HG03432 (cell line): ENCODE data around the gene VPS37C.

ENCODE experiments used
- ATAC-seq: cut with Tn5 transposase; IDR thresholded peaks from one replicate; pipeline ENCODE4 v1.9.1; 2021; ENCODE audit warnings: mild to moderate bottlenecking, moderate library complexity; ENCODE audit not compliant: unreplicated experiment

The VPS37C gene

DNA sequence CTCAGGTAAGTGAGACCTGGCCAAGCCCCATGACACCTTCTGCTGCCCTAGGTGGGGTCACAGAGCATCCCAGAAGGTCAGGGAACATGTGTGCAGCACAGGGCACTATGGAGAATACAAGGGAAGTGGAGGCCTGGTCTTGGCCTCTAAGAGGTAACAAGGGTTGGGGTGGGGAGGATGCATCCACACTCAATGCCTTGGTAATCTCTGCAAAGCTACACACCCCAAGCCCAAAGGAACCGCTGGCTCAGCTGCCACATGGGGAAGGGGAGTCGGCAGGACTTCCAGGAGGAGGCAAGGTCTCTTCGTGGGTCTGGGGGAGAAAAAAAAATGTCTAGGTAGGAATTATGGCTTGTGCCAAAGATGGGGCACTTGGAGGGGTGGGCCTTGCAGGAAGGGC lies 41.7 kb downstream of the VPS37C start:
- ATAC-seq: no peak

DNA sequence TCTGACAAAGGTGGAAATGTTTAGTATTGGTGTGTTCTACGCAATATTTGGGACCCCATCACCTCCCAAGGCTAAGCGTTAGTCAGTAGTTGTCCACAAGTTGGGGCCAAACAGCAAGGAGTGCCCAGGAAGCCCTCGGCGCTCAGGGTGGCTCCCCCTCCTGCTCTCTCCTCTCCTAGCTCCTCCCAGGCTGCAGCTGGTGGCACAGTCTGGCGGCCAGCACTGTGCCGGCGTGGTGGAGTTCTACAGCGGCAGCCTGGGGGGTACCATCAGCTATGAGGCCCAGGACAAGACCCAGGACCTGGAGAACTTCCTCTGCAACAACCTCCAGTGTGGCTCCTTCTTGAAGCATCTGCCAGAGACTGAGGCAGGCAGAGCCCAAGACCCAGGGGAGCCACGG lies 42.2 kb downstream of the VPS37C start:
- ATAC-seq: no peak

DNA sequence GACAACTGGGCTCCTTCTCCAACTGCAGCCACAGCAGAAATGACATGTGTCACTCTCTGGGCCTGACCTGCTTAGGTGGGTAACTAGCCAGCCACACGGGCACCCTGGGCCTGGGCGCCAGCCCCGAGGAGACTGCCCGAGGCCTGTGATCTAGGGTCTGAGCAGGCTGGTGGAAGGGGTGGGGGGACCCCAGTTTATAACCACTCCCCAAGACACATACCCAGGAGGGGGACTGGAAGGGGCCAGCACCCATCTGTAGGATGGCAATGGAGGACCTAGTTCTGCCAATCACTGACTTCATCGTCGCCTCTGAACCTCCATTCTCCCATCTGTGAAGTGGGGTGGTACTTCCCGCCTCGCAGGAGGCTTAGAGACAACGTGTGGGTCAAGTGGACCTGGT lies 42.8 kb downstream of the VPS37C start:
- ATAC-seq: no peak

DNA sequence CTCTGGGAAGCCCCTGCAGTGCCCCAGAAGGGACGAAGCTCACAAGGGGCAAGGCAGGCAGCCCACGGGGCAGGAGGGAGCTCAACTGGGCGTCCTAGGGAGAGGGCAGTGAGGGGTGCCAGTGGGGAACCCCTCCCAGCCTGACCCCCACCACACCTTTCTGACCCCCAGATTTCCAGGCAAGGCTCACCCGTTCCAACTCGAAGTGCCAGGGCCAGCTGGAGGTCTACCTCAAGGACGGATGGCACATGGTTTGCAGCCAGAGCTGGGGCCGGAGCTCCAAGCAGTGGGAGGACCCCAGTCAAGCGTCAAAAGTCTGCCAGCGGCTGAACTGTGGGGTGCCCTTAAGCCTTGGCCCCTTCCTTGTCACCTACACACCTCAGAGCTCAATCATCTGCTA lies 43.2 kb downstream of the VPS37C start:
- no peak for ATAC-seq

DNA sequence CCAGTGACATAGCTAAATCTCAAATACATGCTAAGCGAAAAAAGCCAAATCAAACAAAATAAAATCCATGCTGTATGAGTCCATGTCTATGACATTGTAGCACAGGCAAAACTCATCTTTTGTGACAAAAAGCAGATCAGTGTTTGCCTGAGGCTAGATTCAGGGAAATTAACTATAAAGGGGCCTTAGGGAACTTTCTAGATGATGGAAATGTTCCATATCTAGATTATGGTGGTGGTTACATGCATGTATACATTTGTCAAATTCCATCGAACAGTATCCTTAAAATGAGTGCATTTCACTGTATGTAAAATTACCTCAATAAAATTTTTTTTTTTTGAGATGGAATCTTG lies 44.1 kb downstream of the VPS37C start:
- ATAC-seq: no peak

DNA sequence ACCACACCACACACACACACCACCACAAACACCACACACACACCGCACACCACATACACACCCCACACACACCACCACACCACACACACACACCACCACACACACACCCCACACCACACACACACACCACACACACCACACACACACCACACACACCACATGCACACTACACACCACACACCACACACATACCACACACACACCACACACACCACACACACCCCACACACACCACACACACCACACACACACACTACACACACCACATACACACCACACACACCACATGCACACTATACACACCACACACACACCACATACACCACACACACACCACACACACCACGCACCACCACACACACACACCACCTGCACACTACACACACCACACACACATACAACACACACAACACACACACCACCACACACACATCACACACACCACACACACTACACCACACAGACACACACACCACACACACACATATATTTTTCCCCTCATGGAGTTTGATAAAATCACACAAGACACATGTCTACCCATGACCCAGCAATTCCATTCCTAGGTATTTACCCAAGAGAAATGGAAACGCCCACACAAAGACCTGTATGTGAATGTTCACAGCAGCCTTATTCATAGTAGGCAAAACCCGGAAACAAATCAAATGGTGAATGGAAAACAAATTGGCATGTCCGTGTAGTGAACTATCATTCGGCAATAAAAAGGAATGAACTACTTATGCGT lies 44.6 kb downstream of the VPS37C start:
- no peak for ATAC-seq

DNA sequence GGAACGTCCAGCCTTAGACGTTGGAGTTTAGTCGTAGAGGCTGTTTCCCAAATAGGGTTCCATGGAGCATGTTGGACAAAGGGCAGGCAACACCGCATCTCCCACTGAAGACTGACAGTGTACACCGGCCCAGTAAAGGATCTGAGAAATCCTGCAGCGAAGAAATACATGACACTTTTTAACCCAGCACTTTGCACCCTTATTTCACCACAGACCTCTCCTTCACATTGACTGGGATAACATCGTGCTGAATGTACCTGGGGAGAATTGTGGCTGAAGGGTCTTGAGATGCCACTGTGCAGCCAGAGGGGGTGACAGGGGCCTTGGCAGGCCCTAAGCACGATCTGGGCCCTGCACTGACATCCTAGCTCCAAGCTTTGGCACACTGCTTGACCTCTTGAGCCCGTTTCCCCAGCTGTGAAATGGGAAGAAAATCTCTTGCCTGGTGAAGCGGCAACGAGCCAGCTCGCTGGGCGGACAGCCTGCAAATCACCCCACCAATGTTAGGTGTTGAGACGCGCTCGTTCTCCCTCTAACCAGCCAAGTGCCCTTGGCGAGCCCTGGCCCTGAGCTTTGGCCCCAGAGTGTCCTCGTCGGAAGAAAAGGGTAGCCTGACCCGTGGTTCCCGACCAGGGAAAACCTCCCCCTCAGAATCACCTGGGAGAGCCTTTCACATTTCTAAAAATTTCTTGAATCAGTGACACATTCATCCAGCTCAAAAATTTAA lies 45.6 kb downstream of the VPS37C start:
- ATAC-seq: no peak

DNA sequence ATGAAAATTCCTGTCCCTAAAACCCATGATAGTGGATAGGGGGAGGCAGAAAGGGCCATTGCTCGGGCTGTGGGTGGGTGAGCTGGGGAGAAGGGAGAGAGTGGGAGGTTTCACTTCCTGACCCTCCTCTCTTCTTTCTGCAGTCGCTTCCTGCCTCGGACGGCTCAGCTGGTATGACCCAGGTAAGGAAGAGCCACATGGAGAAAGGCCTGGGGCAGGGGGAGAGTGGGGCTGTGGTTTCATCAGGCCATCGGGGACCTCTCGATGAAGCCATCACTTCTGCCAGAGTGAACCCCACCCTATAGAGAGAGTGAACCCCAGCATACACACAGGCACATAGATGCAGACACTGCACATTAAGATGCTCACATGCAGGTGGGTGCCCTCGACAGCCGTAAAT lies 46.3 kb downstream of the VPS37C start:
- ATAC-seq: no peak

DNA sequence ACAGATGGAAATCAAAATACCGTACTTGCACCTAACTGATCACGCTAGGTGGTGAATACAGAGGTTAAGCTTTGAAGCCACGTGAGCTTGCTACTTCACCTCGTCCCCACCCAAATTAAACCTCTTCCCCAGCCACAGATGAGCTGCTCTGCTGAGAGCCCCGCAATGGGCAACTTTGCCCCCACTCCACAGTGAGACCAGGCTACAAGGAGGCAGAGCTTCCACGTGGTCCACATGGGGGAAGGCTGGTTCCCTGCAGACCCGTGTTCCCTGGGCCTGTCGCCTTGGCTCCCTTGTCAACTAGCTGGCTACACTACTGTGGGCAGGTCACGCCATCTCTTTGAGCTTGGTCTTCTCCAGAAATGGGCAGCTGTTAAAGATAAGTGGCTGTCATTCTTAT lies 48.0 kb downstream of the VPS37C start:
- ATAC-seq: no peak

DNA sequence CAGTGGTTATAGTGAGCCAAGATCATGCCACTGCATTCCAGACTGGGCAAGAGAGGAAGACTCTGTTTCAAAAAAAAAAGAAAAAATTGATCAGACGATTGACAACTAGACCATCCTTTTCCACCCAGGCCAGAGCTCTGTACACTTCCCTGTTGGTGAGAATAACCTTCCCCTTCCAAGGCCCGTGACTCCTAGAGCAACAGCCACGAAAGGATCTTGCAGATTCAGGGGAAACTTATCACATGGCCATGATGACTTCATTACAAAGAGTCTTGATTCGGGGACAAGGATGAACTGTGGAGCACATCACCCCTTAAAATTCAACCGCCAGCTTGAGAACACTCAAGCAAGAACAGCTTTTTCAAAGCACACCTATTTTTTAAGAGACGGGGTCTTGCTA lies 48.7 kb downstream of the VPS37C start:
- ATAC-seq: no peak

DNA sequence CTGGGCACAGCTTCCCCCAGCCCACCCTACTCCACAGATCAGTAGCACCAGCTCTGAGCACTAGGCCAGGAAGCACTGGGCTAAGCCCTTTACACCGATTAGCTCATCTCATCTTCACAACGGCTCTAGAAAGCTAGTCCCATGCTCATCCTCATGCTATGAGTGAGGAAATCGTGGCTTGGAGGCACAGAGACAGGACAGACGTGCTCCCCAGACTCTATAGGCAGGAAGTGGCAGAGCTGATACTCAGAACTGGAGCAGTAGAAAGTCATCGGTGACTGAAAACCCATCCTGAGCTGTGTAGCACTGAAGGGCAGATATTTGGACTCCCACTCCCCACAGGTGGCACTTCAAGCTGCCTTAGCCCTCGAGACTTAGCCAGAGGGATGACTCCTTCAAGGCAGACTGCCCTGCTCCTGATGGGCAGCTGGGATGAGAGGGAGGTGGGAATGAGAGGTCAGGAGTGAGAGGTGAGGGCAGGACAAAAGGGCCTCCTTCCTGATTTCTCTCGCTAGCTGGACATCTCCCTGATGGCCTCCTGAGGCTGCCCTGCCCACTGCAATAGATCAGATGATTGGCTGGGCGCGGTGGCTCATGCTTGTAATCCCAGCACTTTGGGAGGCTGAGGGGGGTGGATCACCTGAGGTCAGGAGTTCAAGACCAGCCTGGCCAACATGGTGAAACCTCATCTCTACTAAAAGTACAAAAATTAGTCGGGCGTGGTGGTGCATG lies 49.3 kb downstream of the VPS37C start:
- no peak for ATAC-seq

DNA sequence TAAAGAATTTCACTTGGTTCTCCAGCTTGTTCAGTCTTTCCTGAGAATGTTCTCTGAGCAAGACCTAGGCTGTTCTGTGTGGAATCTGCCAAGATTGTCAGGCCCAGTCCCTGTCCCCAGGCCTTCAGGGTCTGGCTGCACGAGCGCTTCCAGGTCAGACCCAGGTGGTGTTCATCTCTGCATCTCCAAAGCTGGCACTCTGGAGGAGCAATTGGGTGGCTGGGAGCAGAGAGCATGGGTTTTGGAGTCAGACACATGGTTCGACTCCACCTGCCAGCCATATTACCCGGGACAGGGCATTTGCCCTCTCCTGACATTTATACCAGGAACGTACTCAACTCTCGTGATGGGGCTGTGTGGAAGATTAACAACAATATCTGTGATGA lies 50.2 kb downstream of the VPS37C start:
- no peak for ATAC-seq

DNA sequence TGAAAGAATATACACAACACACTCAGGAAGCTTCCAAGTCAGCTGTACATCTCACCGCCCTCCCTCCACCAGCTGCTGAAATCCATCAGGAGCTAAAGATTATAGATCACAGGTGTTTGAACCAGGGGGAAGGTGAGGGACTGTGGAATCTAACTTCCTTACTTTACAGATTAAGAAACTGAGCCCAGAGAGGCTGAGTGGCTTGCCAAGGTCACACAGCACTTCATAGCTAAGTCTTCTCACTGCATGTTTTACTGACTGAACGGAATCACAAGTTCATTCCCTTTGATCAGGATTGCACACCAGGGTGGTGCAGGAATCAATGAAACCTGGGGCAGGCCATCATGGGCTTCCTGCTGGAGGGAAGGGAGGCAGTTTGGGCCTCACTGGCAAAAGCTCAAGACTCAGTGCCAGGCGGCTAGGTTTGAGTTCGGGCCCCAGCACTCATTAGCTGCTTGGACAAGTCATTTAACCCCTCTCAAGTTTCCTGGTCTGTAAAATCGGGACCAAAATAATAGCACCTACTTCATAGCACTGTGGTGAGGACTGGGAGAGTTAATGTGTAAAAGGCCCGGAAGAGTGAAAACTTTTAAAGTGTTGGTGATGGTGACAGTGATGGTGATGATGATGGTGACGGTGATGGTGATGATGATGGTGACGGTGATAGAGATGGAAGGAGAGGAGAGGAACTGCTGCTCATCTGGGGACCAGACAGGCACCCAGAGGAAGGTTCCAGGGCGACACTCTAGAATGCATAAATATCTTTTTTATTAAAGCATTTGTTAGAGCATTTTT lies 50.8 kb downstream of the VPS37C start:
- ATAC-seq: no peak

DNA sequence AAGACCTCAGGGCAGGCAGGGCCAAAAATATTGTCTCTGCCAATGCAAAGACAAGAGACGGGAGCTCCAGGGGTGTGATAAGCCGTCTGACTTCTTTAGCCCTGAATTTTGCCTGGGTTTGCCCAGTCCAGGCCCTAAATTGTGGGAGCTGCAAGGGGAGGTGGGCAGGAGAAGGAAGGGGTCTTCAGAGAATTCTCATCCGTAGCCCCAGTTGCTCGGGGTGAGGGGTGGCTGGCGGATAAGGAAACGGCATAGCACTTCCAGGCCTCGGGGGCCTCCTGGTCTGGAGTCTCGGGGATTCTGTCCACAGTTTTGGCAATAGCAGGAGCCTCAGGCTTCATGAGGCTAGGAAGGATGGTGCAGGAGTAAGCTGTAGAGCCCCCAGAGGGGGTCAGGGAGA lies 51.6 kb downstream of the VPS37C start:
- no peak for ATAC-seq

DNA sequence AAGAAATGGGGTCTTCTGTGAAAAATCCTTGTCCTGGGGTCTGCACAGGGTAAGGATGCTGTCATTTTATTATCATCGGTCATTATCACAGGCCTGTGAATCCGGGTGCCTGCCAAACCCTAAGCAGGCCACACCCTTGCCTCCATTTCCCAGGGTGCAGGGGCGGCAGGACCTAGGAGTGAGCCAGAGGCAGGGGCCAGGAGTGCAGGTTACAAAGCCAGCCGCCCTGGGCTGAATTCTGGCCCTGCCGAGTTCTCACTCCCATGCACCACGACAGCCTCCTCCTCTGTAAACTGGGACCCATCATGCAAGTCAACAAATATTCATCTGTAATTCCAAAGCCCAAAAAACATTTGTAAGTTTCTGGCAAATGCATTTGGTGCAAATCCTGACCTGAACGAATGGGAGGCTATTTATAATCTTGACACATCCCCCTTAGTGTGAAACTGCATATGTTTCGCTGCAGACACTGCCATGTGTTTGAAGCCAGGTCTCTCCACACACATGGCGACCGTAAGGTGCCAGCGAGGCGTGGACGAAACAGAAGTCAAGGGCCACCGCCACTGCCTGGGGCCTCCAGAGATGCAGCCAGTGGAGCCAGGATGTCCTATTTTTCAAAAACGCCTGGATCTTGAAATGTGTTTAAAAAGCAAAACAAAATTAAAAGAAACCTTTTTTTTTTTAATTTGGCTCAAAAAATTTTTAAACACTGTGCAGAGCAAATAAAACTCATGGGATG lies 52.2 kb downstream of the VPS37C start:
- no peak for ATAC-seq

DNA sequence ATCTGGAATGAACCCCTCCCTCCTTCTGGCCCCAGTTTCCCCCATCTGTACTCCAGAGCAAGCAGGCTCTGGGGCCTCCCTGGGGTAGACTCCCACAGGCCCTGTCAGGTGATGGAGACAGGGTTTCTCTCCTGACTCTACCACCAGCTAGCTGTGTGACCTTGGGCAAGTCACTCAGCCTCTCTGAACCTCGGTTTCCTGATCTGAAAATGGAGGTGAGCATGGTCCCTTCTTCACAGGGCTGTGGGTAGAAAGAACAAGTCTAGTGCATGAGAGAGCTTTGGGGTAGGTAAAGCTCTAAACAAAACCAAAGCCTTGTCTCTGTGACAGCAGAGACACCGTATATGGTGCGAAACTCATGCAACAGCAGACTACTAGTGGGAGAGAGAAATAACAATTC lies 53.3 kb downstream of the VPS37C start:
- ATAC-seq: no peak

DNA sequence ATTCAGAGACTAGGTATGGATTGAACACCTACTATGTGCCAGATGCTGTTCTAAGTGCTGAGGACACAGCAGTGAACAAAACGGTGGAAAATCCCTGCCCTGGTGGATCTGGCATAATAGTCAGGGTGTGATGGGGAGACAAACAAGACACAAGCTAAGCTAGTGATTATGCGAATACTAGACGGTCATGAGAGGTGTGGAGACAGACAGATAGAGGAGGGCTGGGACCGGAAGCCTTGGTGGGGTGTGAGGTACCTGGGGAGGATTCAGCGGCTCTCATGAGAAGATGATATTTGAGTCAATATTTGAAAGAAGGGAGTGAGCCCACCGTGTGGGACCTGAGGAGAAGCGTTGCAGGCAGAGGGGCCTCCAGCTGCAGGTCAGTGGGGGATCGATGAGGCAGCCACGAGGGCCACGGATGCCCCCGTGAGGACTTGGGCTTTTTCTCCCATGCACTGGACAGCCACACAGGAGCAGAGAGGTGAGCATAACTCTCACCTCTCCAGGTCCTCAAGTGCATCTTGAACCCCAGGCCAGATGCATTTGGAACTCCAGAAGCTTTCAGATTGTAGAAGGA lies 54.2 kb downstream of the VPS37C start:
- ATAC-seq: no peak

DNA sequence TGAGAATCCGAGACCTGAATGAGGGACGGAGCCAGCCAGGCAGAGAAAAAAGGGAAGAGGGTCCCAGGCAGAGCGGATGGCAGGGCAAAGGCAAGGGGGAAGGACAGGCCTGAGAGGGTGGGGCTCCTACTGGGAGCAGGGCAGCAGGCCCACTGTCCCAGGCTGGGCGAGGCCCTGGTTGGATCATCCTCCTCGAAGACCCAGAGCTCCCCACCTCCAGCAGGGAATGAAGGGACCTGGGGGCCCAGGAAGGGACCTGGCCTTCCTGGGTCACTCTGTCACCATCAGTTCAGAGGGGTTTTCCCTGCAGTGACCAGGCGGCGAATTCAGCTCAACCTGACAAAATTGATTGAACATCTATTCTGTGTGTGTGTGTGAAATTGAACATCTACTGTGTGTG lies 54.9 kb downstream of the VPS37C start:
- no peak for ATAC-seq

DNA sequence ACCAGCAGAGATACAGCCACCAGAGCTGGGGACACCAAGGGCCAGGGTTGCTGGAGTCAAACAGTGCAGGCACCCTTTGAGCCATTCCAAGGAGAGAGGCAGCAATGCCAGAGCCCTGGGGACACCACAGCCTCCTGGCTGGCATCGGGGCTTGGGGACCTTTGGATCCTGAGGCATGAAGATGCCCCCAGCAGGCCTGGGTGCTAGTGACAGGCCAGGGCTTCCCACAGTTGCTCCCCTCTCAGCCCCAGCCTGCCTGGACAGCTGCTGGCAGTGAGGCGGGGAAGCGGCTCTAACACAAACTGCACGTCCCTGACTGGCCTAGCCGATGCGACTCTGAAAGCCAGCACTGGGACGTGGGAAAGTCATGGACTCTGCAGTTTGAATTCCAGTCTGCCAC lies 56.3 kb downstream of the VPS37C start:
- no peak for ATAC-seq

DNA sequence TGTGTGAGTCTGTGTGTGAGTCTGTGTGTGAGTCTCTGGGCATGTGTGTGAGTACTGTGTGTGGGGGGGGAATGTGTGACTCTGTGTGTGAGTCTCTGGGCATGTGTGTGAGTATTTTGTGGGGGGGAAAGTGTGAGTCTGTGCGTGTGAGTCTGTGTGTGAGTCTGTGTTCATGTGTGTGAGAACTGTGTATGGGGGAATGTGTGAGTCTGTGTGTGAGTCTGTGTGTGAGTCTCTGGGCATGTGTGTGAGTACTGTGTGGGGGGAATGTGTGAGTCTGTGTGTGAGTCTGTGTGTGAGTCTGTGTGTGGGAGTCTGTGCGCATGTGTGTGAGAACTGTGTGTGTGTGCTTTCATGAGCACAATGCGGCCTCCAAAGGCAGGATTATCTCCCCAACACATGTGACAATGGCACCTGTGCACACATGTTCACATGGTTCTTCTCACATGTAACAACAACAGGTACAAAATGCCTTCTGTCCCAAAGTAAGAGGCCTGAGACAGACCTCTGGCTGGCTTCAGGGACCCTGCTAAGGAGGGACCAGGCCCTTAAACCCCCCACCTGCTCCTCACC lies 57.3 kb downstream of the VPS37C start:
- ATAC-seq: no peak
